GM12873 (cell line): Measurements from ENCODE around the gene BMPR2.

Experiments used
- CTCF ChIP-seq: IDR thresholded peaks from 2 replicates; pipeline ENCODE4 v1.5.1; 2012; ENCODE audit warnings: low read depth, mild to moderate bottlenecking, moderate library complexity, low read length, control low read depth; ENCODE audit not compliant: insufficient read depth; ENCODE audit errors: missing control alignments

Gene BMPR2

GRCh38 chr2:202375609-202376408 lies at the start of gene BMPR2:
Gene BMPR2, plus strand, starts transcription at chr2:202376327. Its CDS starts 1,148 bp downstream, at chr2:202377475.
- no peak for TF ChIP-seq CTCF

- no peak for TF ChIP-seq CTCF
Observed at GRCh38 chr2:202327858-202328257, 48.3 kb upstream of the BMPR2 start.

GRCh38 chr2:202335791-202336467 lies 40.2 kb upstream of the BMPR2 start:
- no peak for TF ChIP-seq CTCF

GRCh38 chr2:202337151-202337550 lies 39.0 kb upstream of the BMPR2 start:
- TF ChIP-seq CTCF = no peak

GRCh38 chr2:202337706-202338346 lies 38.3 kb upstream of the BMPR2 start:
- TF ChIP-seq CTCF = no peak

- no peak for TF ChIP-seq CTCF
Observed at GRCh38 chr2:202339071-202339870, 36.9 kb upstream of the BMPR2 start.

- TF ChIP-seq CTCF = no peak
Observed at GRCh38 chr2:202344178-202344577, 31.9 kb upstream of the BMPR2 start.
